Measurements from ENCODE around the gene STRADA. TPM values are rescaled to one million over a fixed set of nuclear protein-coding genes. Genes with fewer than 3 reads are reported as not detected.

STRADA gene
- total and polyA plus RNA-seq, 9 of the 15 experiments (the other 6 are each of a cell fraction or from before 2014, with no cell fraction given) = 6.6 to 33.0 (median 20.5) TPM

DNA sequence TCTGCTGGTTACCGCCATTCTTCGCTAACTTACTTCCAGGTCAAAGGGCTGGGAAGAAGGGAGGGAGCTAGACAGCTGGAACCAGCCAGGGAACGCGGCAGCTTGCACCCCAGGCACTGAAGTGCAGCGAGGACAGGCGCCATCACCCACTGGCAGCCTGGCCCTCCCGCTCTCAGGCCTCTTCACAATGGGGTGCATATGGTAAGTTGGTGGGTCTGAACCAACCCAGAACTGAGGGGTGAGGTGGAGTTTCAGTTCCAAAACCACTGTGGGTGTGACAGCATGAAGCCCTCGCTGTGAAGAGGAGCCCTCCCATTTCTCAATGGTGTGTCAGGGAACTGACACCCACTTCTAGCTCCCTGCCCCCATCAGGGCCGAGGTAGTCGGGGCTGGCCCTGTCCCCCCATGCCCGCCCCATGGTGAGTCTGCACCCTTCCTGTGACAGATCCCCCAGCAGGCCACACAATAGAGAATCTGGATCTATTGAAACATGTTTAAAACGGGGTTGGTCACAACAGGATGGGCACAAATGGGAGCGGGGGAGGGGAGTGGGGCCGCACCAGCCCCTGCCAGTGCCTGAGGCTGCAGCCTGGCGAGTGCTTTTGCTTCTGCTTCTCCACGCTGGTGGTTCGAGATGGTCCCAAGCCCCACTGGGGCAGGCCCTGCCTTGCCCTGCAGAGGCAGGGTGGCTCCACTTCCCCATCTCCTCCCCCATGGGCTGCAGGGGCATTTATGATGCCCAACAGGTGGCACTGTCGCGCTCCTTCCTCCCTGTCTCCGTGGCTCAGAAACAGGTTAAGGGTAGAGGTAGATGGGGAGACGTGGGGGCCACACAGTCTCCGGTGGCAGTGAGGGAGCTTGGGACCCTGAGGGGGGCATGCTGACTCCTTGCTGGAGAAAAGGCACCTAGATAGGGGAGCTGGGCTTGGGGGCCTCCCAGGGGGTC, 44.0 kb downstream of the STRADA start:
- H3K79me2 ChIP-seq (ENCODE audit: control insufficient read depth, insufficient read depth, low read length) = no peaks in the 10 kb centered on the region
- 56% methylated on average over 18 of the region's 22 CpGs for WGBS (ENCODE audit: insufficient coverage, low coverage, missing lambda C conversion rate)
- no peaks in the 10 kb centered on the region for H3K9me1 ChIP-seq (ENCODE audit: control insufficient read depth, insufficient read depth, low read length)
- BruUV-seq (replicated peaks) = TSS peak; percentile 46
- intact Hi-C loops (cut with micrococcal nuclease) (loop anchor here (5.0 to 10.0 kb wide), 3 partner anchors 75 to 270 kb away; partner anchors contain the start of gene MAP3K3), in situ Hi-C loops (cut with MboI) (no loop called here)
- peak overlapping the region in 1 of 2 experiments; percentile 43; a peak in 1 of 4 replicates for H3K9ac ChIP-seq (ENCODE audit: insufficient read depth in 1 of 2, low read depth in 2 of 2, low read length in 2 of 2)
- H3K27ac ChIP-seq (ENCODE audit: extremely low read depth, low read depth, low read length) = no peak overlapping the region
- ChIA-PET CTCF (ENCODE audit: low intra/inter-chr PET ratio) (interaction anchor here (0.7 to 1.7 kb wide), 3 partner anchors 137 to 273 kb away, joined by 3 to 5 read pairs (median 3); no protein-coding TSS in a partner anchor), POLR2A (interaction anchor here (0.6 to 2.0 kb wide), 6 partner anchors 9 to 133 kb away, joined by 3 to 7 read pairs (median 4); partner anchors contain the start of genes CCDC47 and DDX42)
- no peaks in the 10 kb centered on the region for H3K9me3 ChIP-seq (replicated peaks; ENCODE audit: control insufficient read depth, insufficient read depth, low read depth, low read length)
- no peak overlapping the region for H3K4me2 ChIP-seq (ENCODE audit: insufficient read depth, low read length)
- H3K4me3 ChIP-seq = no peak overlapping the region
- FAIRE-seq (no peak), ATAC-seq (peak; percentile 61), DNase-seq (ENCODE audit: extremely low read depth in 1 of 4, low spot score in 3 of 4) (peak; percentile 40 to 65 (median 56))
- peaks cover 0 to 47% of the 10 kb centered on the region in 2 experiments; a peak in 2 of 5 replicates for H3K4me1 ChIP-seq (replicated peaks in 1 of 2; ENCODE audit: control insufficient read depth in 2 of 2, insufficient read depth in 2 of 2, low read length in 2 of 2)
- no peak overlapping the region for H2AFZ ChIP-seq (ENCODE audit: low read depth, low read length)
- H3K36me3 ChIP-seq (ENCODE audit: control insufficient read depth, insufficient read depth, low read length) = peaks cover 5% of the 10 kb centered on the region; the same call in 1 of the 3 replicates
- H4K20me1 ChIP-seq (replicated peaks; ENCODE audit: control insufficient read depth, insufficient read depth, low read length) = no peaks in the 10 kb centered on the region
- H3K27me3 ChIP-seq (ENCODE audit: control insufficient read depth in 2 of 2, insufficient read depth in 2 of 2, low read length in 2 of 2) = no peaks in the 10 kb centered on the region
- no peak for TF ChIP-seq MAFF (IDR thresholded peaks at IDR 0.05; ENCODE audit: low read length)
- no peak for TF ChIP-seq SAFB2 (IDR thresholded peaks at IDR 0.05; ENCODE audit: borderline replicate concordance, low read depth, low read length, severe bottlenecking)
- TF ChIP-seq, protein P1, sequence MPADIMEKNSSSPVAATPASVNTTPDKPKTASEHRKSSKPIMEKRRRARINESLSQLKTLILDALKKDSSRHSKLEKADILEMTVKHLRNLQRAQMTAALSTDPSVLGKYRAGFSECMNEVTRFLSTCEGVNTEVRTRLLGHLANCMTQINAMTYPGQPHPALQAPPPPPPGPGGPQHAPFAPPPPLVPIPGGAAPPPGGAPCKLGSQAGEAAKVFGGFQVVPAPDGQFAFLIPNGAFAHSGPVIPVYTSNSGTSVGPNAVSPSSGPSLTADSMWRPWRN (IDR thresholded peaks at IDR 0.05; ENCODE audit: low read depth) = no peak
- TF ChIP-seq SPI1 (IDR thresholded peaks at IDR 0.05; ENCODE audit: borderline replicate concordance, low read depth, low read length) = peak; percentile 78; the same call in 1 of the 2 replicates
- TF ChIP-seq PHF8 (IDR thresholded peaks at IDR 0.05; ENCODE audit: borderline replicate concordance, low read length) = no peak
- no peak for TF ChIP-seq KDM2B (CRISPR knock-in tag; IDR thresholded peaks at IDR 0.05)
- TF ChIP-seq ZNF197 (CRISPR knock-in tag; IDR thresholded peaks at IDR 0.05; ENCODE audit: low read depth) = no peak
- 0 out of 2 replicates have a peak, but pooled peaks have one; percentile 16 for TF ChIP-seq RBFOX2 (IDR thresholded peaks at IDR 0.05; ENCODE audit: low read depth, low read length)
- no peak for TF ChIP-seq SMAD3 (CRISPR knock-in tag; conservative IDR thresholded peaks at IDR 0.05)
- no peak for TF ChIP-seq COPS2 (conservative IDR thresholded peaks at IDR 0.05)
- TF ChIP-seq RB1 (IDR thresholded peaks at IDR 0.05; ENCODE audit: low read depth) = 0 out of 2 replicates have a peak, but pooled peaks have one; percentile 19
- no peak for TF ChIP-seq JUND (IDR thresholded peaks at IDR 0.05; ENCODE audit: borderline replicate concordance, low read depth, low read length)
- no peak for TF ChIP-seq JUND (tag; IDR thresholded peaks at IDR 0.05; ENCODE audit: borderline replicate concordance, low read depth, low read length)
- TF ChIP-seq TARDBP (IDR thresholded peaks at IDR 0.05) = no peak
- 0 out of 2 replicates have a peak, but pooled peaks have one; percentile 13 for TF ChIP-seq SMC3 (conservative IDR thresholded peaks at IDR 0.05; ENCODE audit: insufficient read depth, low read depth, low read length)
- TF ChIP-seq BCOR (IDR thresholded peaks at IDR 0.05) = no peak
- TF ChIP-seq, protein P2, sequence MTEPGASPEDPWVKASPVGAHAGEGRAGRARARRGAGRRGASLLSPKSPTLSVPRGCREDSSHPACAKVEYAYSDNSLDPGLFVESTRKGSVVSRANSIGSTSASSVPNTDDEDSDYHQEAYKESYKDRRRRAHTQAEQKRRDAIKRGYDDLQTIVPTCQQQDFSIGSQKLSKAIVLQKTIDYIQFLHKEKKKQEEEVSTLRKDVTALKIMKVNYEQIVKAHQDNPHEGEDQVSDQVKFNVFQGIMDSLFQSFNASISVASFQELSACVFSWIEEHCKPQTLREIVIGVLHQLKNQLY (CRISPR knock-in tag; conservative IDR thresholded peaks at IDR 0.05) = no peak
- no peak for TF ChIP-seq TCF7 (IDR thresholded peaks at IDR 0.05; ENCODE audit: borderline replicate concordance)
- TF ChIP-seq KLF16 (IDR thresholded peaks at IDR 0.05) = 0 out of 2 replicates have a peak, but pooled peaks have one; percentile 15
- no peak for TF ChIP-seq HCFC1 (IDR thresholded peaks at IDR 0.05; ENCODE audit: low read depth, low read length)

All from K562 (cell line).